ENCODE data around the gene IGSF22.
"Not testable (repeated sequence)": the region's sequence is repeated elsewhere in the genome, so short reads cannot be mapped to it uniquely, and the experiment has no call there.

The IGSF22 gene

GRCh38 chr11:18691467-18692140, 34.4 kb downstream of the IGSF22 start:
- DNase-seq (ENCODE audit: low read depth, low spot score) = not testable (repeated sequence)

GRCh38 chr11:18684267-18684666, 41.7 kb downstream of the IGSF22 start:
- no peak for DNase-seq (ENCODE audit: low read depth, low spot score)

- DNase-seq (ENCODE audit: low read depth, low spot score) = no peak
Observed at GRCh38 chr11:18682466-18682865, 43.5 kb downstream of the IGSF22 start.

GRCh38 chr11:18681949-18682348, 44.0 kb downstream of the IGSF22 start:
- DNase-seq (ENCODE audit: low read depth, low spot score) = not testable (repeated sequence)

GRCh38 chr11:18677560-18677959, 48.4 kb downstream of the IGSF22 start:
- DNase-seq (ENCODE audit: low read depth, low spot score) = no peak

GRCh38 chr11:18676803-18677202, 49.2 kb downstream of the IGSF22 start:
- no peak for DNase-seq (ENCODE audit: low read depth, low spot score)

GRCh38 chr11:18672209-18672608, 53.8 kb downstream of the IGSF22 start:
- not testable (repeated sequence) for DNase-seq (ENCODE audit: low read depth, low spot score)

GRCh38 chr11:18671246-18671645, 54.7 kb downstream of the IGSF22 start:
- DNase-seq (ENCODE audit: low read depth, low spot score) = peak; percentile 3

GRCh38 chr11:18669711-18670110, 56.3 kb downstream of the IGSF22 start:
- DNase-seq (ENCODE audit: low read depth, low spot score) = no peak

- no peak for DNase-seq (ENCODE audit: low read depth, low spot score)
Observed at GRCh38 chr11:18669219-18669596, 56.8 kb downstream of the IGSF22 start.

GRCh38 chr11:18668131-18668530, 57.9 kb downstream of the IGSF22 start:
- no peak for DNase-seq (ENCODE audit: low read depth, low spot score)

GRCh38 chr11:18665353-18665872, 60.6 kb downstream of the IGSF22 start:
- not testable (repeated sequence) for DNase-seq (ENCODE audit: low read depth, low spot score)

- no peak for DNase-seq (ENCODE audit: low read depth, low spot score)
Observed at GRCh38 chr11:18657673-18658072, 68.3 kb downstream of the IGSF22 start.

Measured in activated naive CD8-positive, alpha-beta T cell treated with anti-CD3 and anti-CD28 coated beads, Interleukin-2, amount 50 U/mL, for 16 hours (primary cell).